Lower leg skin (tissue), 3 donors: Measurements from ENCODE around the gene APBA2.

Source experiments
- CTCF ChIP-seq, 3 donors: fragments of 450-650 bp; IDR thresholded peaks; one replicate each; pipeline ENCODE4 v1.5.1; 2016; ENCODE audit warnings: antibody characterized with exemption in 3 of 3, mild to moderate bottlenecking in 3 of 3, moderate library complexity in 2 of 3
- POLR2A ChIP-seq, 2 donors: fragments of 450-650 bp; IDR thresholded peaks; one replicate each; pipeline ENCODE4 v1.6.1; 2016 to 2017; ENCODE audit warnings: antibody characterized with exemption in 2 of 2, mild to moderate bottlenecking in 1 of 2, moderate library complexity in 1 of 2

- TF ChIP-seq CTCF (IDR thresholded peaks at IDR 0.05) (no peak), POLR2A (IDR thresholded peaks at IDR 0.05) (no peak)
Measured at GRCh38 chr15:28923726-28924280, 38.0 kb downstream of the APBA2 start.
